Nucleus accumbens (tissue), 56 donors: Measurements from ENCODE around the gene METTL5.
A peak's percentile ranks its signal among the peaks of the same experiment; 100 is the strongest.
"Not testable (repeated sequence)": the region's sequence is repeated elsewhere in the genome, so short reads cannot be mapped to it uniquely, and the experiment has no call there.

Experiments
- DNase-seq, 56 donors: peaks; one replicate each; lab custom pipeline; 2025; lab: John Stamatoyannopoulos, UW

Gene METTL5

DNA sequence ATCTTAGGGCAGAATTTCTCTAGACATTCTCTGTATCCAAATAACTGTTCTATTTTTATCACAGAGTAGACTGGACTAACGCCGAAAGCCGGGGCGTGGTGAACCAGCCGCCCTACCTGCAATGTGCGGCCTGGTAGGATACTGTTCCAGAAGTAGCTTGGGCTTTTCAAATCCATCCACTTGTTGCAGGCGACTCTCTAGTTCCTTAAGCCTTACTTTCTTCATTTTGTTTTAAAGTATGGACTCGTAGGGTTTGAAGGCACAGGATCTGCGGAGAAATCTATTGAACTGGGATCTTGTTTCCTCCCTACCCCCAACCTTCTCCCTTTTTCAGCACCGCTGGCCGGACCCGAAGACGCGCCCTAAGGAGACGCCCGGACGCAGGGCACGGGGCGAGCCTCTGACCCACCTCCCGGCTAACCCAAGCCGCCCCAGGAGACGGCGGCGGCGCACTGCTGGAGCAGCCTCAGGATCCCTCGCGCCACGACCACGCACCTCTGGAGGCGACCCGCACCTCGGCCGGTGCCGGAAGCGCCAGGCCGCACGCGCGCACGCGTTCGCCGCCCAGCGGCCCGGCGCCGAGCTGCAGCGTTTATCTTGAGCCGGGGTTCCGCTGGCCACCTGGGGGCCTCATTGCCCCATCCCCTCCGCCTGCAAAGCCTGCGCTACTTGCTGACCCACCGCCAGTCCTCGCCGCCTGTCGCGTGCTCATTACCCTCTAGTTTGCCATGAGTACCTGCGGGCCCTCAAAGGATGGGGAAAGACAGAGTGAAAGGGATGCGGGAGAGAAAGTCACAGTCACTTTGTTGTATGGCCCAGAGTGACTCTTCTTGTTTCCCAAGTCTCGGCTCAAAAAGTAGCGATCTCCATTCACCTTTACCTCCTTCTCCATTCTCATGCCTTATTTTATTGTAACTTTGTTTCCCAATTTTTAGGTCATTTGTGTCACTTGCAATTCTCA is at the start of gene METTL5:
Gene METTL5 (minus strand): TSS at position 533 of the 961 bp plus-strand sequence. CDS start 308 bp downstream, at position 225.
- DNase-seq, result peak in 54 of 56 donors; percentile 16 to 89 (median 77)

DNA sequence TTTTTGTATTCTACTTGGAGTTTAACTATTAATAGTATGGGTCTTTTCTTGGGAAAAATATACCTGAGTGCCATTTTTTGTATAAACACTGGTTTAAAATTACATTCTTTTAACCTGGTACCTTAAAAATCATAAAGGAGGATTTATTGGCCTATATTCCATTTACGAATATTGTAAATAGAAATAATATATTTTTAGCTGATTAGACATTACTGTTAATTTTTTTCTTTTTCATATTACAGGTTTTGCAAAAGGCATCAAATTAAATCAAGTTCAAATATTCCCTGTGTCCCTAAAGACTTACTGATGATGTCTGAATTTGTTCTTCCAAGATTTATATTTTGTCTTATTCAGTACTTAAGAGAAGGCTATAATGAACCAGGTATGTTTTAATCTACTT is 47.3 kb upstream of the METTL5 start:
- DNase-seq, result no peak

GRCh38 chr2:169871369-169871768 is 46.7 kb upstream of the METTL5 start:
- DNase-seq, result not testable (repeated sequence)

DNA sequence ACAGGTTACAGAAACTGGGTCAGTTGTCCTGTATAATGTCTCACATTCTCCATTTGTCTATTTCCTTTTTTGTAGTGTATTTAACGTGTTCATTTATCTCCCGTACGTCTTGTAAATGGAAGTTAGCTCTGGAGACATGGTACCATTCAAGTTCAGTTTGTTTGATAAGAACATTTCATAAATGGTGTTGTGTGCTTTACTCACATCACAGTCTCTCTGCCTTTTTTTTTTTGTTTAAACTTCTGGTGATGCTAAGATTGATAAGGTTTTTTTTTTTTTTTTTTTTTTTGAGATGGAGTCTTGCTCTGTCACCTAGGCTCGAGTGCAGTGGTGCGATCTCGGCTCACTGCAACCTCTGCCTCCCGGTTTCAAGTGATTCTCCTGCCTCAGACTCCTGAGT is 44.2 kb upstream of the METTL5 start:
- DNase-seq, result no peak

- DNase-seq, result no peak
These were observed 42.9 kb upstream of the METTL5 start for GRCh38 chr2:169867579-169867978.

- not testable (repeated sequence) for DNase-seq
These were observed 41.5 kb upstream of the METTL5 start for GRCh38 chr2:169866230-169866629.

DNA sequence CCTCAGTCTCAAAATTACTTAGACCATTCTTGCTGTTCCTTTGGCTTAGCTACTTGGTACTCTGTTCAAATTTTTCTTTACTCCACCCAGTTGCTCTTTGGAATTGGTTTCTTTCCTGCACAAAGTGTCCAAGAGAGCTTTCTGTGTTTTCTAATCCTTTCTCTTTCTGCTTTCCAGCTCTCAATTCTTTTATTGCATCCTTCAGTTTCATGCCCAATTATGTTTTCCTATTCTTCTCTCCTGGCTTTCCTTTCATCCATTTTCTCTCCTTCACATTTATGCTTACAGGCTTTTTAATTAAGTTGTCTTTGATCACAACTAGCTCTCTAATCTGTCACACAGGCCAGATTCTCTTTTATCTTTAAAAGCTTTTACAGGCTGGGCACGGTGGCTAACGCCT is 40.8 kb upstream of the METTL5 start:
- DNase-seq, result no peak

GRCh38 chr2:169862816-169863215 is 38.1 kb upstream of the METTL5 start:
- DNase-seq, result no peak

GRCh38 chr2:169860149-169860548 is 35.4 kb upstream of the METTL5 start:
- no peak for DNase-seq

DNA sequence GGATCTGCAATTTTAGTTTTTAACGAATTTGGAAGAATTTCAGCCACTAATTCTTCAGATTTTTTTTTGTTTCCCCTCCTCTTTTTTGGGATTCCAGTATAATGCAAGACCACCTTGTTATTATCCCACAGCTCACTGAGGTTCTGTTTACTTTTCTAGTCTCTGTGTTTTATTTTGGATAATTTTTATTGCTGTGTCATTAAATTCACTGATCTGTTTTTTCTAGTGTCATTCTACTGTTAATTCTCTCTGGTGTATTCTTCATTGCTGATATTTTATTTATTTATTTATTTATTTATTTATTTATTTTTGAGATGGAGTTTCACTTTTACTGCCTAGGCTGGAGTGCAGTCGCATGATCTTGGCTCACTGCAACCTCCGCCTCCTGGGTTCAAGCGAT is 34.7 kb upstream of the METTL5 start:
- DNase-seq, result no peak

- not testable (repeated sequence) for DNase-seq
These were observed 30.9 kb upstream of the METTL5 start for GRCh38 chr2:169855281-169856258.

- no peak for DNase-seq
These were observed 28.4 kb upstream of the METTL5 start for GRCh38 chr2:169853041-169853668.

DNA sequence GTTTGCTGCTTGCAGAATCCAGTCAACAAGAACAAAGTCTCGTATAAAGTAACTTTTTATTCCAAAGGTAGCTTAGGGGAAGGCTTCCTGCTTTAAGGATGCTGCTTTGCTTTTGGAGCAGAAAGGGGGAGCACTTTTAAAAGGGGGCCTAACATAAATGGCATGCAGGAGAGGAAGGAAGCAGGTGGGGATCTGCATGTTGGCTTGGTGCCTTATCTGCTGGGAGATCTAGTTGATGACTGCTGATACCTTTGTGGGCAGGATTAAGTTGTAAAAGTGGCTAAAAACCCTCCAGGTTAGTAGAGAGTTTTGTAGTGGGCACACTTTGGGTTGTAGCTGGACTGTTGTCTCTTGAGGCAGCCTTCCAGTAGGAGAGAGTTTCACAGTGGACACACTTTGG is 25.0 kb upstream of the METTL5 start:
- no peak for DNase-seq

GRCh38 chr2:169848959-169849693 is 24.4 kb upstream of the METTL5 start:
- peak in 42 of 56 donors; percentile 2 to 76 (median 35) for DNase-seq

DNA sequence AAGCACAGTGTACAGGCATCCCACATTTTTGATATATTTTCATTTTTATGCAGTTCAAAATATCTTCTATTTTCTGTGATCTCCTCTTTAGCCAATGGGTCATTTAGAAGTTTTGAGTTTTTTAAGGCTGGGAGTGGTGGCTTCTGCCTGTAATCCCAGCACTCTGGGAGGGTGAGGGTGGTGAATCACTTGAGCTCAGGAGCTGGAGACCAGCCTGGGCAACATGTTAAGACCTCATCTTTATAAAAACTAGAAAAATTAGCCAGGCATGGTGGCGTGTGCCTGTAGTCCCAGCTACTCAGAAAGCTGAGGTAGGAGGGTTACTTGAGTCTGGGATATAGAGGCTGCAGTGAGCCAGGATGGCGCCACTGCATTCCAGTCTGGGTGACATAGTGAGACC is 20.3 kb upstream of the METTL5 start:
- no peak for DNase-seq

DNA sequence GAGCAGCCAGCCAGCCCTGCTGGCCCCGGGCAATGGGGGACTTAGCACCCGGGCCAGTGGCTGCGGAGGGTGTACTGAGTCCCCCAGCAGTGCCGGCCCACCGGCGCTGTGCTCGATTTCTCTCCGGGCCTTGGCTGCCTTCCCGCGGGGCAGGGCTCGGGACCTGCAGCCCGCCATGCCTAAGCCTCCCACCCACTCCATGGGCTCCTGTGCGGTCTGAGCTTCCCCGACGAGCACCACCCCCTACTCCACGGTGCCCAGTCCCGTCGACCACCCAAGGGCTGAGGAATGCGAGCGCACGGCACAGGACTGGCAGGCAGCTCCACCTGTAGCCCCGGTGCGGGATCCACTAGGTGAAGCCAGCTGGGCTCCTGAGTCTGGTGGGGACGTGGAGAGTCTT is 16.9 kb upstream of the METTL5 start:
- DNase-seq, result not testable (repeated sequence)

DNA sequence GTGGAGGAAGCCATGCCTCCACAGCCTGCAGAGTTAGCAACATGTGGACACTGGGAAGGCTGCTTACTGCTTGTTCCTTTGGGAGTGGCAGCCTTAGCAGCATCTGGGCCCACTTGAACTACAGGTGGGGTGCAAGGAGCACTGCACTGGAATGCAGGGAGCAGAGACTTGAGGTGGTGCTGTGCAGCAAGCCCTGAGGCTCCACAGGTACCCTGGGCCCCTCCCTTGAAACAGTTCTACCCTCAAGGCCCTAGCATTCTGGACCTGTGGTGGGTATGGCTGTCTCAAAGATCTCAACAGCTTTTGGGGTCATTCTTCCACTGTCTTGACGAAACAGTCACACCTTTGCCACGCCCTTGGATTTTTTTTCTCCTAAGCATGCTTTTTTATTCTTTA is 16.0 kb upstream of the METTL5 start:
- no peak for DNase-seq

DNA sequence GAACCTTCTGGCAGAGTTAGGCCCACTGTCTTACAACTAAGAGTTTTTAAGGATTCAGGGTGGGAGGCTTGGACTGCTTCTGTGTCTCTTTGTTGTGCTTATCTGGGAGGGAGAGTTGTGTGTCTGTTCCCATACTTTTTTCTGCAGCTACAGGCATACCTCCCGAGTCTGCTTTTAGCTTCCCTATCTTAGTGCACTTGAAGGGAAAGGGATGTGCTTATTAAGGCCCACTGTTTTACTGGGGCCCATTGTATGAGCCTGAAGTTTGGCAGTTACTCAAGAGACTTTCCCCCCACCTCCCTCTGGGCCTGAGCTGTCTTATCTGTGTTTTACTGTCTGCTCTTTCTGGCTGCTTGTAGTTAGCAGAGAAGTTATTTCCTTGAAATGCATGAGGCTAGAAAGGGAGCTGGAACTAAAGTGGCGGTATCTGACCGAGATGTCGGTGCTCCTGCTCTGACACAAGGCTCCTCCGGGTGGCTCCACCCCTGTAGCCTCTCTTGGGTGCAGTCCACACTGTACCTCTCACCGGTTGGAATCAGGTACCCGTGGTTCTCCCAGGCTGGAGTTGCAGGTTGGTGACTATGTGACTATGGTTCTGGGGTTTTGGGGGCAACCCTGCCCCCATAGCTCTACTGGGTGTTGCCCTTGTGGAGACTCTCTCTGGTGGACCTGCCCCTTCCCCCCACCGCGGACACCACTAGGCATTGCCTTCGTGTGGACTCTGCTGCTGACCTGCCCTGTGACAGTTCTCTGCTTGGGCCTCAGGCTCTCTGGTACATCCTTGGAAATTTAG is 15.4 kb upstream of the METTL5 start:
- DNase-seq, result peak in 1 of 56 donors; percentile 3
